K562 (cell line): ENCODE data around the gene CNKSR3. TPM values are rescaled to one million over a fixed set of nuclear protein-coding genes. Genes with fewer than 3 reads are reported as not detected.

Source experiments
- ATAC-seq: fragments of 200-7000 bp; cut with Tn5 transposase; 3 replicates; pipeline ENCODE4 v1.9.1; 2020; ENCODE audit warnings: moderate library complexity
- BruUV-seq: library from RNA; stranded (reverse); fragments of 400-500 nt; replicated peaks from 2 replicates; lab custom pipeline; 2021; lab: Mats Ljungman, UMichigan
- CTCF ChIA-PET: fragments of 300-600 bp; formaldehyde crosslinking; extraction: SDS; loops from one replicate; lab custom pipeline; 2021; ENCODE audit warnings: low intra/inter-chr PET ratio; lab: Yijun Ruan, JAX
- POLR2A ChIA-PET: fragments of 300-600, 350-650 bp; sonication (Branson Sonifier 250); formaldehyde crosslinking; extraction: SDS; loops from one replicate; lab custom pipeline; 2021; ENCODE audit warnings: antibody characterized with exemption, inconsistent platforms; lab: Yijun Ruan, JAX
- DNase-seq, 4 experiments: peaks; one replicate each; pipeline versions ENCODE4 v3.0.0 to v3.0.0-alpha.2; 2011 to 2018; ENCODE audit warnings: low spot score in 3 of 4, mixed read lengths in 3 of 4; ENCODE audit errors: extremely low read depth in 1 of 4
- FAIRE-seq: peaks from 2 replicates; lab custom pipeline; 2011; peaks lifted over from hg19 to GRCh38; lab: Jason Lieb, UNC
- H2AFZ ChIP-seq: 2 replicates; pipeline ENCODE4 v1.6.0; 2011; ENCODE audit warnings: low read depth, low read length, control low read depth, inconsistent platforms
- H3K27ac ChIP-seq: fragments of 200-600 bp; 3 replicates; pipeline ENCODE4 v1.8.0; 2011; ENCODE audit warnings: low read depth, mild to moderate bottlenecking, control low read depth, inconsistent platforms, low read length, moderate library complexity, mixed read lengths; ENCODE audit errors: extremely low read depth
- H3K27me3 ChIP-seq, 2 experiments: fragments of 300-600 bp in 1 of 2; 2 replicates in 1 of 2; 3 replicates in 1 of 2; pipeline versions ENCODE4 v1.6.0 to v1.8.0; 2011; ENCODE audit warnings: inconsistent platforms in 2 of 2, low read length in 2 of 2, mild to moderate bottlenecking in 1 of 2, mixed read lengths in 1 of 2, moderate library complexity in 1 of 2; ENCODE audit not compliant: control insufficient read depth in 2 of 2, insufficient read depth in 2 of 2
- H3K36me3 ChIP-seq: fragments of 300-600 bp; 3 replicates; pipeline ENCODE4 v1.8.0; 2011; ENCODE audit warnings: mild to moderate bottlenecking, low read length, inconsistent platforms; ENCODE audit not compliant: control insufficient read depth, insufficient read depth
- H3K4me1 ChIP-seq, 2 experiments: fragments of 200-600 bp in 1 of 2; replicated peaks in 1 of 2; 2 replicates in 1 of 2; 3 replicates in 1 of 2; pipeline versions ENCODE4 v1.5.1 to v1.8.0; 2011; ENCODE audit warnings: inconsistent platforms in 2 of 2, low read length in 2 of 2, mild to moderate bottlenecking in 1 of 2, mixed read lengths in 1 of 2, moderate library complexity in 1 of 2; ENCODE audit not compliant: control insufficient read depth in 2 of 2, insufficient read depth in 2 of 2
- H3K4me2 ChIP-seq: 2 replicates; pipeline ENCODE4 v1.6.1; 2011; ENCODE audit warnings: low read length, control low read depth, inconsistent platforms, mixed read lengths; ENCODE audit not compliant: insufficient read depth
- H3K4me3 ChIP-seq: fragments of 200-600 bp; sonication (generic), shearing (Covaris generic); 2 replicates; pipeline ENCODE4 v1.5.1; 2016; ENCODE audit warnings: control low read depth, inconsistent platforms
- H3K79me2 ChIP-seq: fragments of 200-600 bp; 3 replicates; pipeline ENCODE4 v1.8.0; 2011; ENCODE audit warnings: low read length, inconsistent platforms; ENCODE audit not compliant: control insufficient read depth, insufficient read depth
- H3K9ac ChIP-seq, 2 experiments: 2 replicates each; pipeline versions ENCODE4 v1.6.0 to v1.6.1; 2011; ENCODE audit warnings: low read depth in 2 of 2, low read length in 2 of 2, control low read depth in 1 of 2, inconsistent platforms in 1 of 2, mild to moderate bottlenecking in 1 of 2, mixed read lengths in 1 of 2; ENCODE audit not compliant: insufficient read depth in 1 of 2
- H3K9me1 ChIP-seq: one replicate; pipeline ENCODE4 v1.6.0; 2011; ENCODE audit warnings: inconsistent platforms, mild to moderate bottlenecking, low read length, moderate library complexity; ENCODE audit not compliant: control insufficient read depth, insufficient read depth
- H3K9me3 ChIP-seq: replicated peaks from 2 replicates; pipeline ENCODE4 v1.5.1; 2011; ENCODE audit warnings: low read depth, low read length, inconsistent platforms; ENCODE audit not compliant: control insufficient read depth, insufficient read depth
- H4K20me1 ChIP-seq: replicated peaks from 2 replicates; pipeline ENCODE4 v1.6.1; 2011; ENCODE audit warnings: low read length, inconsistent platforms, mixed read lengths; ENCODE audit not compliant: control insufficient read depth, insufficient read depth
- ATF7 ChIP-seq: fragments of 450-650 bp; IDR thresholded peaks from 2 replicates; pipeline ENCODE4 v1.7.1; 2014; ENCODE audit warnings: mild to moderate bottlenecking, moderate library complexity
- YY1 ChIP-seq, 3 experiments: IDR thresholded peaks; 2 replicates each; pipeline ENCODE4 v1.6.1; 2011; ENCODE audit warnings: low read length in 2 of 3, mild to moderate bottlenecking in 2 of 3, moderate library complexity in 2 of 3, borderline replicate concordance in 1 of 3, control low read depth in 1 of 3, low read depth in 1 of 3; ENCODE audit not compliant: insufficient read depth in 3 of 3, insufficient replicate concordance in 2 of 3, control insufficient read depth in 1 of 3, insufficient read length in 1 of 3; ENCODE audit errors: extremely low read depth in 1 of 3
- WGBS: fragments of 100-300 bp; shearing (Covaris generic); methylation state at CpG from one replicate; pipeline ENCODE4 v1.1.6; 2016; ENCODE audit warnings: low coverage, mixed read lengths; ENCODE audit not compliant: insufficient coverage; ENCODE audit errors: missing lambda C conversion rate; 5-methylcytosine and 5-hydroxymethylcytosine counted together
- in situ Hi-C: fragments of 300-500 bp; cut with MboI; formaldehyde crosslinking; loops from 4 replicates; pipeline ENCODE4 v1.15.0; 2018; ENCODE audit warnings: inconsistent platforms, mixed read lengths
- intact Hi-C: fragments of 100-400 bp; cut with micrococcal nuclease; formaldehyde crosslinking; loops from 2 replicates; pipeline ENCODE4 v1.14.2; 2022
- polyA plus RNA-seq, 8 experiments: library from polyadenylated mRNA; depleted of rRNA in 4 of 8; stranded (reverse) in 5 of 8; unstranded in 3 of 8; fragments of >200 nt; fragmentation: Nextera tagmentation in 2 of 8; fragmentation: Illumina TruSeq in 1 of 8; extraction: Ambion mirVana in 2 of 8; extraction: Trizol in 1 of 8; gene quantifications; 2 replicates each; pipeline versions ENCODE4 v1.2.1 to v1.2.3, GENCODE V29; 2011 to 2014; ENCODE audit warnings: inconsistent platforms in 1 of 8, missing spikeins in 1 of 8
- total RNA-seq, 7 experiments: library from RNA; depleted of rRNA in 6 of 7; stranded (reverse); fragments of >200 nt in 6 of 7; fragmentation: Illumina TruSeq in 2 of 7; extraction: Trizol in 2 of 7; gene quantifications; 2 replicates each; pipeline versions ENCODE4 v1.2.1 to v1.2.3, GENCODE V29; 2011 to 2021; ENCODE audit warnings: low replicate concordance in 1 of 7
- TF ChIP-seq, protein P1 (sequence below): sonication (generic); formaldehyde crosslinking; IDR thresholded peaks from 2 replicates; pipeline ENCODE4 v1.8.1; 2023; ENCODE audit warnings: mild to moderate bottlenecking, missing genetic modification reagents

Gene CNKSR3
- total and polyA plus RNA-seq, 9 of the 15 experiments (the other 6 are each of a cell fraction or from before 2014, with no cell fraction given) = 4.5 to 29.6 (median 9.5) TPM

DNA sequence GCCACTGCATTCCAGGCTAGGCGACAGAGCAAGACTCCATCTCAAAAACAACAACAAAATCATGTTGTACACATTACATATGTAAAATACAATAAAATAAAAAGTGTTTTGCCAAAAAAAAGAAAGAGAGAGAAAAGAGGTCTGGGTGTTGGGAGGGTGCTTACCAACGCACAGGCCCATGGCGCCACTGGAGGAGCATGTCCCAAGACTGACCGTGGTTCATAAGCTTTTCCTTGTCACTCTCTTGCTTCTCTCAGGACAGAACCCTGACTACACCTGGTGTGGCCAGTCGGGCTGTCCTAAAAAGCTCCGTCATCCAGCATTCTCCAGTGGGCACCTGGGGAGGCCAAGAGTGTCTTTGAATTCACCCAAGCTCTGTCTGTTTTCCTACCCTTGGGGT, 48.0 kb upstream of the CNKSR3 start:
- Histone ChIP-seq H4K20me1 (no peaks in the 10 kb centered on the region), H3K36me3 (no peaks in the 10 kb centered on the region), H3K9ac (peak overlapping the region; percentile 3 to 6; a peak in 2 of 4 replicates), H3K9me3 (no peaks in the 10 kb centered on the region), H3K4me1 (peaks cover 9 to 13% of the 10 kb centered on the region in 2 experiments; a peak in 3 of 5 replicates), H2AFZ (peak overlapping the region; percentile 69), H3K9me1 (no peaks in the 10 kb centered on the region), H3K79me2 (no peaks in the 10 kb centered on the region), H3K4me3 (no peak overlapping the region), H3K27ac (no peak overlapping the region), H3K27me3 (no peaks in the 10 kb centered on the region), H3K4me2 (peak overlapping the region; percentile 35; the same call in 1 of the 2 replicates)
- DNase-seq = peak in 1 of 4 experiments; percentile 8
- CTCF ChIA-PET = interaction anchor here (0.6 kb wide), 1 partner anchor 922 kb away, joined by 3 read pairs; no protein-coding TSS in a partner anchor
- in situ Hi-C loops = no loop called here
- POLR2A ChIA-PET = interaction anchor here (0.5 to 1.4 kb wide), 6 partner anchors 10 to 68 kb away, joined by 3 to 6 read pairs (median 4); no protein-coding TSS in a partner anchor
- no TSS peak for BruUV-seq
- TF ChIP-seq YY1 (IDR thresholded peaks at IDR 0.05; ENCODE audit: borderline replicate concordance in 1 of 3, control insufficient read depth in 1 of 3, extremely low read depth in 1 of 3, insufficient read depth in 3 of 3, insufficient read length in 1 of 3, insufficient replicate concordance in 2 of 3, low read depth in 1 of 3, low read length in 2 of 3) (no peak), ATF7 (no peak)
- TF ChIP-seq, protein P1, sequence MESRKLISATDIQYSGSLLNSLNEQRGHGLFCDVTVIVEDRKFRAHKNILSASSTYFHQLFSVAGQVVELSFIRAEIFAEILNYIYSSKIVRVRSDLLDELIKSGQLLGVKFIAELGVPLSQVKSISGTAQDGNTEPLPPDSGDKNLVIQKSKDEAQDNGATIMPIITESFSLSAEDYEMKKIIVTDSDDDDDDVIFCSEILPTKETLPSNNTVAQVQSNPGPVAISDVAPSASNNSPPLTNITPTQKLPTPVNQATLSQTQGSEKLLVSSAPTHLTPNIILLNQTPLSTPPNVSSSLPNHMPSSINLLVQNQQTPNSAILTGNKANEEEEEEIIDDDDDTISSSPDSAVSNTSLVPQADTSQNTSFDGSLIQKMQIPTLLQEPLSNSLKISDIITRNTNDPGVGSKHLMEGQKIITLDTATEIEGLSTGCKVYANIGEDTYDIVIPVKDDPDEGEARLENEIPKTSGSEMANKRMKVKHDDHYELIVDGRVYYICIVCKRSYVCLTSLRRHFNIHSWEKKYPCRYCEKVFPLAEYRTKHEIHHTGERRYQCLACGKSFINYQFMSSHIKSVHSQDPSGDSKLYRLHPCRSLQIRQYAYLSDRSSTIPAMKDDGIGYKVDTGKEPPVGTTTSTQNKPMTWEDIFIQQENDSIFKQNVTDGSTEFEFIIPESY (CRISPR knock-in tag) = peak; percentile 86
- intact Hi-C loops = loop anchor here (5.0 kb wide), 1 partner anchor 46 kb away; the partner anchor contains the start of gene CNKSR3
- 51% methylated on average over 6 of the region's 6 CpGs for WGBS
- ATAC-seq = peak; percentile 59
- FAIRE-seq = no peak
